ENCODE results near the gene SLK. TPM values are rescaled to one million over a fixed set of nuclear protein-coding genes. Genes with fewer than 3 reads are reported as not detected.

Gene SLK
- total RNA-seq, 1 experiment from 2014 or later = 39.1 TPM

- intact Hi-C loops (cut with micrococcal nuclease; ENCODE audit: unreplicated experiment) = loop anchor here (2.0 kb wide), 1 partner anchor 152 kb away; no protein-coding TSS in a partner anchor
- ChIA-PET CTCF (no interaction called here), POLR2A (ENCODE audit: low non-redundant PET) (no interaction called here)
- no peak for TF ChIP-seq CTCF (conservative IDR thresholded peaks at IDR 0.05; ENCODE audit: low read depth, low read length)
- TF ChIP-seq EZH2 (IDR thresholded peaks at IDR 0.05; ENCODE audit: borderline replicate concordance, low read depth, low read length, poor library complexity, severe bottlenecking) = no peak
- Histone ChIP-seq H3K27ac (ENCODE audit: low read depth, low read length, poor library complexity, severe bottlenecking) (peak overlapping the region; percentile 86), H3K9me3 (ENCODE audit: low read depth, low read length, poor library complexity, severe bottlenecking) (no peaks in the 10 kb centered on the region), H3K4me1 (ENCODE audit: insufficient read depth, low read length, poor library complexity, severe bottlenecking) (peaks cover 6% of the 10 kb centered on the region), H3K36me3 (ENCODE audit: insufficient read depth, low read length, poor library complexity, severe bottlenecking) (no peaks in the 10 kb centered on the region), H3K27me3 (replicated peaks; ENCODE audit: insufficient read depth, low read depth, low read length, poor library complexity) (no peaks in the 10 kb centered on the region), H3K4me3 (ENCODE audit: low read depth, low read length, poor library complexity, severe bottlenecking) (peak overlapping the region; percentile 72)
- DNase-seq (ENCODE audit: low spot score) = no peak
- no TSS peak for BruUV-seq (replicated peaks)
Measured at GRCh38 chr10:103968441-103969391, 1.8 kb downstream of the SLK start.

GRCh38 chr10:103969436-103969835 lies 2.5 kb downstream of the SLK start:
- Histone ChIP-seq H3K9me3 (ENCODE audit: low read depth, low read length, poor library complexity, severe bottlenecking) (no peaks in the 10 kb centered on the region), H3K4me1 (ENCODE audit: insufficient read depth, low read length, poor library complexity, severe bottlenecking) (peaks cover 6% of the 10 kb centered on the region), H3K4me3 (ENCODE audit: low read depth, low read length, poor library complexity, severe bottlenecking) (peak overlapping the region; percentile 72), H3K27me3 (replicated peaks; ENCODE audit: insufficient read depth, low read depth, low read length, poor library complexity) (no peaks in the 10 kb centered on the region), H3K27ac (ENCODE audit: low read depth, low read length, poor library complexity, severe bottlenecking) (peak overlapping the region; percentile 3), H3K36me3 (ENCODE audit: insufficient read depth, low read length, poor library complexity, severe bottlenecking) (no peaks in the 10 kb centered on the region)
- ChIA-PET POLR2A (ENCODE audit: low non-redundant PET) (no interaction called here), CTCF (no interaction called here)
- intact Hi-C loops (cut with micrococcal nuclease; ENCODE audit: unreplicated experiment) = loop anchor here (2.0 kb wide), 1 partner anchor 151 kb away; no protein-coding TSS in a partner anchor
- TF ChIP-seq EZH2 (IDR thresholded peaks at IDR 0.05; ENCODE audit: borderline replicate concordance, low read depth, low read length, poor library complexity, severe bottlenecking) = no peak
- TF ChIP-seq CTCF (conservative IDR thresholded peaks at IDR 0.05; ENCODE audit: low read depth, low read length) = no peak
- no TSS peak for BruUV-seq (replicated peaks)
- no peak for DNase-seq (ENCODE audit: low spot score)

- DNase-seq (ENCODE audit: low spot score) = no peak
- Histone ChIP-seq H3K4me3 (ENCODE audit: low read depth, low read length, poor library complexity, severe bottlenecking) (peak overlapping the region; percentile 72), H3K9me3 (ENCODE audit: low read depth, low read length, poor library complexity, severe bottlenecking) (no peaks in the 10 kb centered on the region), H3K4me1 (ENCODE audit: insufficient read depth, low read length, poor library complexity, severe bottlenecking) (peaks cover 6% of the 10 kb centered on the region), H3K27me3 (replicated peaks; ENCODE audit: insufficient read depth, low read depth, low read length, poor library complexity) (no peaks in the 10 kb centered on the region), H3K36me3 (ENCODE audit: insufficient read depth, low read length, poor library complexity, severe bottlenecking) (no peaks in the 10 kb centered on the region), H3K27ac (ENCODE audit: low read depth, low read length, poor library complexity, severe bottlenecking) (peak overlapping the region; percentile 3)
- TF ChIP-seq EZH2 (IDR thresholded peaks at IDR 0.05; ENCODE audit: borderline replicate concordance, low read depth, low read length, poor library complexity, severe bottlenecking) = no peak
- no peak for TF ChIP-seq CTCF (conservative IDR thresholded peaks at IDR 0.05; ENCODE audit: low read depth, low read length)
- CTCF ChIA-PET = no interaction called here
- BruUV-seq (replicated peaks) = no TSS peak
- intact Hi-C loops (cut with micrococcal nuclease; ENCODE audit: unreplicated experiment) = loop anchor here (2.0 kb wide), 1 partner anchor 151 kb away; no protein-coding TSS in a partner anchor
- POLR2A ChIA-PET (ENCODE audit: low non-redundant PET) = no interaction called here
Measured at GRCh38 chr10:103969857-103970627, 3.1 kb downstream of the SLK start.
